Nephron progenitor cell (in vitro differentiated cells): ENCODE results near the gene ADARB2.

Experiments used
- DNase-seq: peaks from one replicate; pipeline ENCODE4 v3.0.0; 2021
- H3K27ac Mint-ChIP-seq: 2 replicates; pipeline ENCODE4 v1.8.0; 2021; ENCODE audit warnings: mild to moderate bottlenecking, moderate library complexity, mixed read lengths
- H3K27me3 Mint-ChIP-seq: 2 replicates; pipeline ENCODE4 v1.8.0; 2021; ENCODE audit warnings: mild to moderate bottlenecking, low read depth, mixed read lengths; ENCODE audit not compliant: poor library complexity
- H3K36me3 Mint-ChIP-seq: 2 replicates; pipeline ENCODE4 v1.8.0; 2021; ENCODE audit warnings: low read depth, mixed read lengths
- H3K4me1 Mint-ChIP-seq: 2 replicates; pipeline ENCODE4 v1.8.0; 2021; ENCODE audit warnings: mixed read lengths
- H3K4me3 Mint-ChIP-seq: 2 replicates; pipeline ENCODE4 v1.8.0; 2021; ENCODE audit warnings: mild to moderate bottlenecking, moderate library complexity, mixed read lengths
- H3K9me3 Mint-ChIP-seq: 2 replicates; pipeline ENCODE4 v1.8.0; 2021; ENCODE audit warnings: mild to moderate bottlenecking, moderate library complexity, mixed read lengths
- TF ChIP-seq, protein P1 (sequence below): fragments of 200-600 bp; sonication (generic); IDR thresholded peaks from 2 replicates; pipeline ENCODE4 v1.5.0; 2021; ENCODE audit warnings: antibody characterized with exemption

ADARB2 gene

DNA sequence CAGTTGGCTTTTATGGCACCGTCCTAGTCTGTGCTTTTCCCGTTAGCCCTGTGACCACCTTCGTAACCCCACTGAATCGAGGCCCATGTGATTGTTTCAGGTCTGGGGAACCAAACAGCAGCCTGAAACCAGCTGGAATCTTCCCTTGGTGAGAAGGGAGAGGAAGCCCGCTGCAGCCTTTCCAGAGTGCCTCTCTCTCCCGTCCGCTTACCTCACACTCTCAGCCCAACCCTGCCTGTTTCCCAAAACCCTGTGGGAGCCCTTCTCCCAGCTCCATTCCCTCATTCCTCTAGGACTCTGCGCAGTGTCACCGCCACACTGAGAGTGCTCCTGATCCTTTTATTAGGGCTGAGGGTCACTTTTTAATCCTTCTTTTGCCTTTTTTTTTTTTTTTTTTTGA, 541.5 kb downstream of the ADARB2 start:
- TF ChIP-seq, protein P1, sequence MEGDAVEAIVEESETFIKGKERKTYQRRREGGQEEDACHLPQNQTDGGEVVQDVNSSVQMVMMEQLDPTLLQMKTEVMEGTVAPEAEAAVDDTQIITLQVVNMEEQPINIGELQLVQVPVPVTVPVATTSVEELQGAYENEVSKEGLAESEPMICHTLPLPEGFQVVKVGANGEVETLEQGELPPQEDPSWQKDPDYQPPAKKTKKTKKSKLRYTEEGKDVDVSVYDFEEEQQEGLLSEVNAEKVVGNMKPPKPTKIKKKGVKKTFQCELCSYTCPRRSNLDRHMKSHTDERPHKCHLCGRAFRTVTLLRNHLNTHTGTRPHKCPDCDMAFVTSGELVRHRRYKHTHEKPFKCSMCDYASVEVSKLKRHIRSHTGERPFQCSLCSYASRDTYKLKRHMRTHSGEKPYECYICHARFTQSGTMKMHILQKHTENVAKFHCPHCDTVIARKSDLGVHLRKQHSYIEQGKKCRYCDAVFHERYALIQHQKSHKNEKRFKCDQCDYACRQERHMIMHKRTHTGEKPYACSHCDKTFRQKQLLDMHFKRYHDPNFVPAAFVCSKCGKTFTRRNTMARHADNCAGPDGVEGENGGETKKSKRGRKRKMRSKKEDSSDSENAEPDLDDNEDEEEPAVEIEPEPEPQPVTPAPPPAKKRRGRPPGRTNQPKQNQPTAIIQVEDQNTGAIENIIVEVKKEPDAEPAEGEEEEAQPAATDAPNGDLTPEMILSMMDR, result no peak
- DNase-seq, result no peak
- no peak overlapping the region for H3K27ac Mint-ChIP-seq
- no peaks in the 10 kb centered on the region for H3K9me3 Mint-ChIP-seq
- peaks cover 3% of the 10 kb centered on the region for H3K27me3 Mint-ChIP-seq
- peaks cover 33% of the 10 kb centered on the region for H3K4me1 Mint-ChIP-seq
- H3K36me3 Mint-ChIP-seq, result no peaks in the 10 kb centered on the region
- H3K4me3 Mint-ChIP-seq, result no peak overlapping the region

DNA sequence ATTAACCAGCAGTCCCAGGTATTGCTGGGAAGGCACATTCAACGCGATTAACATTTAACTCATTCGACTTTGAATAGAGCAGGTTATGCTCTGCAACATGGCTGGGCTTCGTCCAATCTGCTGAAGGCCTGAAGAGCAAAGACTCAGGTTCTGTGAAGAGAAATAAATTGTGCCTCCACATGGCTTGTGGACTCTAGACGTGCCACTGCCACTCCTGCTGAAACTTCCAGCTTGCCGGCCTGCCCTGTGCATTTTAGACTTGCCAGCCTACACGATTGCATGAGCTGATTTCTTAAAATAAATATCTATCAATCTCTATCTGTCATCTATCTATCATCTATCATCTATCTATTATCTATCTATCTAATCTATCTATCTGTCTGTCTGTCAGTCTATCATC, 543.2 kb downstream of the ADARB2 start:
- Mint-ChIP-seq H3K27ac (no peak overlapping the region), H3K4me1 (peaks cover 40% of the 10 kb centered on the region), H3K4me3 (no peak overlapping the region), H3K36me3 (no peaks in the 10 kb centered on the region), H3K27me3 (peaks cover 11% of the 10 kb centered on the region), H3K9me3 (no peaks in the 10 kb centered on the region)
- TF ChIP-seq, protein P1, result no peak
- no peak for DNase-seq

DNA sequence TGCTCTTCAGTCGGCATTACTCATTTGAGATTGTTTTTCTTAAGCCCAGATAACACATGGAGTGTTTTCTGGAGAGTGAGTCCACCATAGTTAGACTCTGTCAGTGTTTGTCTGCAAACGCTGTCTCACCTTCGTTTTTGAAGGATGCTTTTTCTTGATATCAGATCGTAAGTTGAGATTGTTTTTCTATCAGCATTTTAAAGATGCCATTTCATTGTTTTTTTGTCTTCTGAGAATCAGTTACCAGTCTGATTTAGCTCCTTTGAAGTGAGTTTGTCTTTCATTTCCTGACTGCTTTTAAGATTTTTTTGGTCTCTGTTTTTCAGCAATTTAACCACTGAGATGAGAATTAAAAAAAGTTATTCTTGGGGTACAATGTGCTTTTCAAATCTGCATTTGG, 543.8 kb downstream of the ADARB2 start:
- H3K27ac Mint-ChIP-seq, result no peak overlapping the region
- H3K4me1 Mint-ChIP-seq, result peaks cover 43% of the 10 kb centered on the region

DNA sequence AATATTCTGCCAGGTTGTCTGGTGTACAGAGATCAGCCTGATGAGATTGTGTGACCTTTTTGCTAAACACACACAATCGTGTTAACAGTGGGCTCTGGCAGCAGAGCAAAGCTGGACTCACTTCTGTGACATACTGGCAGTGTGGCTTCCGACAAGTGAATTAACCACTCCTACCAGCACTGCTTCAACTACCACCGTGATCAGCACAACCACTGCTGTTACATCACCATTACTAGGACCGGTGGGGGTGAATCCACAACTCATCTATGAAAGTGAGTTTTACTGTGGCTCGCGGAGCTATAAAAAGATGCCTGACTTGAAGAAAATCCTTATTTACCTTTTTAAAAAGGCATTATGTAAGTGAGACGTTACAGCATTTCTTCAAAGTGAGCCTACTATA, 545.6 kb downstream of the ADARB2 start:
- Mint-ChIP-seq H3K27me3 (peaks cover 10% of the 10 kb centered on the region), H3K27ac (no peak overlapping the region), H3K36me3 (no peaks in the 10 kb centered on the region), H3K4me1 (peaks cover 35% of the 10 kb centered on the region), H3K9me3 (no peaks in the 10 kb centered on the region), H3K4me3 (no peak overlapping the region)
- TF ChIP-seq, protein P1, result no peak
- no peak for DNase-seq

More for the DNA sequence above, 543.8 kb downstream of the ADARB2 start:
- no peak for DNase-seq
- Mint-ChIP-seq H3K36me3 (no peaks in the 10 kb centered on the region), H3K4me3 (no peak overlapping the region), H3K27me3 (peaks cover 11% of the 10 kb centered on the region), H3K9me3 (no peaks in the 10 kb centered on the region)
- TF ChIP-seq, protein P1, result no peak

DNA sequence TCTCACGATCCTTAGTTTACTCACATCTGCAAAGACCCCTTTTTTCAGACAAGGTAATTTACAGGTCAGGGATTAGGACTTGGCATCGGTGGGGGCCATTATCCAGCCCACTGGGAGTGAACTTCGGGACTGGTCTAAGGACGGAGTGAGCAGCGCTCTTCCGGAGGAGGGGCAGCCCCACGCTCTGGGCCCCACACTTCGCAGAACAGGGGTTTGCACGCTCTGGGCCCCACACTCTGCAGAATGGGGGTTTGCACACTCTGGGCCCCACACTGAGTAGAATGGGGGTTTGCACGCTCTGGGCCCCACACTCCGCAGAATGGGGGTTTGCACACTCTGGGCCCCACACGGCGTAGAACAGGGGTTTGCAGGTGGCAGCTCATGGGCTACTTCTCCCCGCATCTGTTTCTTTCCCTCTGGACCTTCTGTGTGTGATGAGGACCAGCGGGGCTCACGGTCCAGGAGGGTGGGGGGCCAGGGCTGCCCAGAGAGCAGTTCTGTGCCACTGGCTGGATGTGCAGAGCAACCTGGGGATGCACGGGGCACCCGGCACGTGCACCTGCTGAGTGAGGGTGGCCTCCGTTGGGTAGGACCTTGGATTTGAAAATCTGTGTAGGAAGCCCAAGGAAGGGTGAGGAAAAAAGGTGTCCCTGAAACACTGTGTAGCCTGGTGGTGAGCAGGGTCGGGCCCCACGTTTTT, 546.4 kb downstream of the ADARB2 start:
- Mint-ChIP-seq H3K4me1 (peaks cover 32% of the 10 kb centered on the region), H3K27ac (no peak overlapping the region), H3K36me3 (no peaks in the 10 kb centered on the region), H3K4me3 (no peak overlapping the region), H3K27me3 (peaks cover 7% of the 10 kb centered on the region), H3K9me3 (no peaks in the 10 kb centered on the region)
- TF ChIP-seq, protein P1, result no peak
- DNase-seq, result no peak

DNA sequence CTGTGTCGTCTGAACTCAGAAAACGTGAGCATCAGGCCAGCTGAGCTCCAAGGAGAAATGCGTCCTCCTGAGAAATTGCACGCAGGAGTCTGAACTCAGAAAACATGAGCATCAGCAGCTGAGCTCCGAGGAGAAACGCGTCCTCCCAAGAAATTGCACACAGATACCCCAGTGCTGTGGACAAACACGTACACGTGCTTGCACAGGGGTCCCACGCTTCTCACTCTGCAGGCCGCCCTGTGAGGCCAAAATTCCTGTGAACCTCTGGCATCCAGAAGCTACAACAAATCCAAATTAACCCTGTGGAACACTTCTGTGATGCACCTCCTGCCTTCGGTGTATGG, 547.3 kb downstream of the ADARB2 start:
- Mint-ChIP-seq H3K4me1 (peaks cover 31% of the 10 kb centered on the region), H3K27me3 (peaks cover 7% of the 10 kb centered on the region), H3K36me3 (no peaks in the 10 kb centered on the region), H3K9me3 (no peaks in the 10 kb centered on the region), H3K27ac (no peak overlapping the region), H3K4me3 (no peak overlapping the region)
- no peak for DNase-seq
- TF ChIP-seq, protein P1, result no peak
